ENCODE results near the gene SLC35B4. TPM values are rescaled to one million over a fixed set of nuclear protein-coding genes. Genes with fewer than 3 reads are reported as not detected.
"Not testable (repeated sequence)": the region's sequence is repeated elsewhere in the genome, so short reads cannot be mapped to it uniquely, and the experiment has no call there.

The SLC35B4 gene
- total RNA-seq, 1 donor from 2014 or later = 27.9 TPM

- no peak for DNase-seq
Measured at GRCh38 chr7:134331393-134331792, 14.7 kb upstream of the SLC35B4 start.

- DNase-seq = no peak
Measured at GRCh38 chr7:134330974-134331373, 14.2 kb upstream of the SLC35B4 start.

GRCh38 chr7:134329614-134330346, 13.1 kb upstream of the SLC35B4 start:
- DNase-seq = no peak

GRCh38 chr7:134328900-134329299, 12.2 kb upstream of the SLC35B4 start:
- no peak for DNase-seq

- DNase-seq = no peak
Measured at GRCh38 chr7:134327896-134328295, 11.2 kb upstream of the SLC35B4 start.

GRCh38 chr7:134324107-134324506, 7.4 kb upstream of the SLC35B4 start:
- DNase-seq = no peak

DNA sequence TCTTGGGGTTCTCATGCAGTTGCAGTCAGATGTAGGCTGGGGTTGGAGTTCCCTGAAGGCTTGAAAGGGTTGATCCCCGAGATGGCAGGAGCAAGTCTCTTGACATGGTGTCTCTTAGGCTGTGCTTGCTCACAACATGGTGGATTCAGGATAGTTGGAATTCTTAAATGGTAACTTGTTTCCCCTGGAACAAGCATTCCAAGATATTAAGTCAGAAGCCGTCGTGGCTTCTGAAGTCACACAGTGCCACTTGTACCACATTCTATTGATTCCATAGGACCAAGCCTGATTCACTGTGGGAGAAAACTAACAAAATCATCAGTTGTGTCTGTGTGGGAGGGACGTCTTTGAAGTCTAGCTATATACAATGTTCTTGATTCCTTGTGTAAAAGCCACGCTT, 3.5 kb upstream of the SLC35B4 start:
- no peak for DNase-seq

DNA sequence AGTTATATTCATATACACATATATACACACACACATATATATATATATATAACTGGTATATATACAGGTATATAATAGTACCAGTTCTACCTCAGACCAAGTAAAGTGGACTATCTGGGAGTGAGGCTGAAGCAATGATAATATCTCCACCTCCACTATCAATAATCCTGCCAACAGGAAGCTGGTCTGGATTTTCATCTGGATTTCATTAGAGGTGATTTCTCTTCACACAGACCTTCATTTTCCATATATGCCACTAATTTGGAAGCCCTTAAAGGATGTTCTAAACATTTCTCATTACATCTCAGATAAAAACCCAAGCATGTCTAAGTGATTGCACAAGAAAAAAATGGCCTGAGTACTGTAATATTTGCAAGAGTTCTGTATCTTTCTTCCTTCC, 1.7 kb upstream of the SLC35B4 start:
- no peak for DNase-seq

DNA sequence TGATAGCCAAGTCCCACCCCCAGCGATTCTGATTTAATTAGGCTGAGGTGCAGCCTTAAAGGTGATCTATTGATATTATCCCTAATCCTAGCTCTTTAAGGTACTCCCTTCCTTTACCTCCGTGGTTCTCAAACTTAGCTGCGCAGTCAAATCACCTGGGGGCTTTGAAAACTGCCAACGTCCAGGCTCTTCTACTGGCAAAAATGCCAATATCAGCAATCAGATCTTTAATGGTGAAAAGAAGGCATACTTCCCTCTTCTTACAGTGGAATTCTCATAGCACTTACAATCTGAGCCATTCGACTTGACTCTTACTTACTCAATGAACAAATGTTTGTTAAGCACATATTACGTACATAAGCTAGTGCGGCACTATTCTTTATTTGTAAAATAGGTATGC, 704 bp upstream of the SLC35B4 start:
- no peak for DNase-seq

DNA sequence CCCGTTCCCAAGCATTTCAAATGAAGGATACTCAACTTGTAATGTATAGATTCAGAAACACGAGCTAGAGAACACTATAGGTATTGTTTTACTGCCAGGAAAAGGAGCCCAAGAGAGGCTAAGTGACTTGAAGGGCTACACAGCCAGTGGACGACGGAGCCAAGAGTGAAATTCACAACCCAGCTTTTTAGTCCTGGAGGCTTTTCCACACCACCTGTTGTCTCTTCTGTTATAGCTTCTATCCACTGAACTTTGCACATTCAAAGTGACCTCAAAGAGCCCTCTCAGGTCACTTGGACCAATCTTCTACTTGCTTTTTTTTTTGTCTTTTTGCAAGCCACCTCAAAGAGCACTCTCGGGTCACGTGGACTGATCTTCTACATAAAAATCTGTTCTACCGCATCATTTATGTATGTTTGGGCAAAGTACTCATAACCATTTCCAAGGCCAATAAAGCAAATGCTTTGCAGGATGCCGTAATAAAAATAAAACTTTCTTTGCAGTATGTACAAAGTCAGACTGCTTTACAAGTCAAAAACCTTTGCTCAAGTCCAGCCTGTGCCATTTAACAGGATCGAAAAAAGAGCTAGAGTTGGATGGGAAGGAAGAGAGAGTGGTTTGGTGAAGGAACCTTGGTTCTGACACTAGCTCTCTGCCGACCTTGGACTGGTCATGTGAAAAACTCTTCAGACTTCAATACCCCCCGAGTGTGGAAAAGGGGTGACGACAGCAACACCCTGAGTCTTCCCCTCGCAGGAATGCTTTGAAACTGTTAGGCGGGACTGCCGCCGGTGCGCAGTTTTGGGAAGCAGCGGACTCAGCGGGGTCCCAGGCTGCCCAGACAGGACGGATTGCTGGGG, 821 bp downstream of the SLC35B4 start:
- DNase-seq = no peak

GRCh38 chr7:134313543-134313942, 3.2 kb downstream of the SLC35B4 start:
- no peak for DNase-seq

- no peak for DNase-seq
Measured at GRCh38 chr7:134312717-134313116, 4.0 kb downstream of the SLC35B4 start.

DNA sequence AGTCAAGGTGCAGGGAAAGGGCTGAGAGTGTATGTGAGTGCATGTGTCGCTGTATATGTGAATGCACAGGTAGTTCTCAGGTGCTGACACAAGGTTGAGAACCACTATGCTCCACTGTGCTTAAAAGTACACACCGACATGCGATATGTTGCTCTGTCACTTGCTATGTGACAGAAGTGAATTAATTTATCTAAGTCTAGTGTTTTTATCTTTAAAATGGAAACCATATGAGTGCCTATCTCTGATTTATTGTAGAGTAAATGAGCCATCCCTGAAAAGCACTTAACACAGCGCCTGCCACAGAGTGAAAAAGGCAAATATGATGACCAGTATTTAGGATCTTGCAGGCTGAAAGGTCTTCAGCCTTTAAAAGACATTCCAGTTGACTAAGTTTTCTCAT, 4.9 kb downstream of the SLC35B4 start:
- no peak for DNase-seq

DNA sequence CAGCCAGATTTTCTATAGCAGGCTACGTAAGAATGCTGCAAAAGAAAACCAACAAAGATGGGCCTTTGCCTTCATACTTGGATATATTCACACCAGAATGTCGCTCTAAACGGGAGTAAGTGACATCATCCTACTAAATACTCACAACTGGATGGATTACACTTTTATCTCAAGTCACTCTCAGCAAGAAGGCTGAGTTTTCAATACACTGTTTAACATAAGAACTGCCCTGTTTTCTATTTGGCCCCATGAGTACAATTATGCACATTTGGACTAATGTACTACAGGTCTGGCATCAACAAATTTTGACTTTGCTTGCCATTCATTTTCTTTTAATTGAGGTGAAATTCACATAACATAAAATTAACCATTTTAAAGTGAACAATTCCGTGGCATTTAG, 8.2 kb downstream of the SLC35B4 start:
- DNase-seq = no peak

- no peak for DNase-seq
Measured at GRCh38 chr7:134307320-134307719, 9.4 kb downstream of the SLC35B4 start.

- DNase-seq = no peak
Measured at GRCh38 chr7:134302120-134302519, 14.6 kb downstream of the SLC35B4 start.

GRCh38 chr7:134301592-134301991, 15.1 kb downstream of the SLC35B4 start:
- DNase-seq = no peak

DNA sequence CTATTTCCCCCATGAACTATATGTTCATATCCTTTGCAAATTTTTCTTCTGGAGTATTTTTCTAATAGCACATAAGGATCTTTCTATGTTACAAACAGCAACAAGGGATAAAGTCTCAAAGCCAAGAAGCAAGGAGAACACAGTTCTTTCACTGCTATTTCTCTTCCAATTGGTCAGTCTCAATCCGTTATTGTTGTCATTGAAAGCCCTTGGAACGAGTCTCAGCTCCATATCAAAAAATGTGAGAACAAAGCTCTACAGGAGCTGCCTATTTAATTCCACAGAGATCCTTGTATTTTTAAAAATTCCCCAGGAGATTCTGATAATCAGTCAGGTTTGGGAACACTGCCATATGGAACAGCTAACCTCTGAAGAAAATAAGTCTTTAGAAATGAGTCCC, 15.7 kb downstream of the SLC35B4 start:
- no peak for DNase-seq

- DNase-seq = peak; percentile 38
Measured at GRCh38 chr7:134298902-134299683, 17.6 kb downstream of the SLC35B4 start.

GRCh38 chr7:134297489-134297888, 19.2 kb downstream of the SLC35B4 start:
- no peak for DNase-seq

GRCh38 chr7:134295982-134296381, 20.7 kb downstream of the SLC35B4 start:
- DNase-seq = not testable (repeated sequence)

DNA sequence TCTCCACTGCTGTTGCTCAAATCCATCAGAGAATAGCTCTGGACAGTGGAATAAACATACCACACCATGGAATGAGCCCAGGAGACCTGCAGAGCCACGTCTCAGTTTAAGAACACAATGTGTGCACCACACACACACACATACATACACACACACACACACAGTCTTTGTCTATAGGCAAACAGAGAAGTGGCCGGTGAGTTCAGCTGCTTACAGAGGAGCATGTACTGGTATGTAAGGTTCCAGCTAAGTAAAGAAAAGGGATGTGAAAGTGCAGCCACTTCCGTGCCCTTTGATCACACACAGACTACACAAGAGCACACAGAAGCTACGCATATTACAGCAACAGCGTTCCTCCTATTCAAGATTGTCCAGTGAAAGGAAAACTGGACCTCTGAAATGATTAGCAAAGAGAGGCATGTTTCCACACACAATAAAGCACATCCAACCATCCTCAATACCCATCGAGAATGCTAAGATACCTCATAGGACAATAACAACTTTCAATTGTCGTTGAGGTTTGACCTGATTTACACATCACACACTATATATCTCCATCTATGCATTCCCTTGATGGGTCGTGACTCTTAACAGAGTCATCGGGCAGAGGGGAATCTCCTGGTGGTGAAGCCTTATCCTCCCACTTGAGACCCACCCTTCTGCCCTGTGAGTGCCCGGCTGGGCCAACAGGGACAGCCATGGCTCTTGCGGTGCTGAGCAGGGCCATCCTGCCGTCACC, 23.6 kb downstream of the SLC35B4 start:
- DNase-seq = no peak

Data from occipital lobe (tissue), 2 donors.